HG03060 (cell line): ENCODE data around the gene PDHX.

Experiments
- ATAC-seq: cut with Tn5 transposase; IDR thresholded peaks from one replicate; pipeline ENCODE4 v1.9.1; 2021; ENCODE audit warnings: low read depth, moderate number of reproducible peaks; ENCODE audit not compliant: unreplicated experiment

Gene PDHX

DNA sequence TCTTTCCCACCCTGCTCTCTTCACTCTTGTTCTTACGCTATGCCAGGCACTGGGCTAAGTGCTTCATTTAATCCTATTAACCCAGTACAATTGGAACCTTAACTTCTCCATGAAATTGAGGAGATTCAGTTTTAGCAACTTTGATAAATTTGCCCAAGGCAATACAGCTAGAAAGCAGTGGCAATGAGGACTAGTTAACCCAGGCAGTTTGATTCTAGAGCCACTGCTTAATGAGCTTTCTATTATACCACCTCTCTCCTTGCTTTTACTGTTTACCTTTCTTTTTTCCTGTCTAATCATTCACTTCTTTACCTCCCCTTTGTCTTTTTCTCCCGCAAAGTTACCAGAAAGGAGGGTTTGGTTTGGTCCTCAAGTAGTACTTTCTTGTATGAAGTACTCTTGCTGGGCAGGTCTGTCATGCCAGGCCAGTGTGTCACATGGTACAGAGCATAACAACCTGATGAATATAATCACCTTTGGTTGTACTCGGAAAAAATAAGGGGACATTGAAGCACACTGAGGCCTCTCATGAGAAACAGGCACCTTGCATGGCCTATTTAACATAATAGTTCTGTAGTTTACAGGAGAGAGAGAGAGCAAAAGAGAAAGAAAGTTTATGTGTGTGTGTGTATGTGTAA lies 70.6 kb downstream of the PDHX start:
- ATAC-seq = no peak

GRCh38 chr11:34987617-34988016 lies 71.2 kb downstream of the PDHX start:
- no peak for ATAC-seq

- peak; percentile 62 for ATAC-seq
Observed at GRCh38 chr11:34988294-34989255, 72.2 kb downstream of the PDHX start.

- no peak for ATAC-seq
Observed at GRCh38 chr11:34990916-34991315, 74.5 kb downstream of the PDHX start.

- no peak for ATAC-seq
Observed at GRCh38 chr11:34994854-34995253, 78.4 kb downstream of the PDHX start.

- ATAC-seq = no peak
Observed at GRCh38 chr11:34996958-34997357, 80.5 kb downstream of the PDHX start.

DNA sequence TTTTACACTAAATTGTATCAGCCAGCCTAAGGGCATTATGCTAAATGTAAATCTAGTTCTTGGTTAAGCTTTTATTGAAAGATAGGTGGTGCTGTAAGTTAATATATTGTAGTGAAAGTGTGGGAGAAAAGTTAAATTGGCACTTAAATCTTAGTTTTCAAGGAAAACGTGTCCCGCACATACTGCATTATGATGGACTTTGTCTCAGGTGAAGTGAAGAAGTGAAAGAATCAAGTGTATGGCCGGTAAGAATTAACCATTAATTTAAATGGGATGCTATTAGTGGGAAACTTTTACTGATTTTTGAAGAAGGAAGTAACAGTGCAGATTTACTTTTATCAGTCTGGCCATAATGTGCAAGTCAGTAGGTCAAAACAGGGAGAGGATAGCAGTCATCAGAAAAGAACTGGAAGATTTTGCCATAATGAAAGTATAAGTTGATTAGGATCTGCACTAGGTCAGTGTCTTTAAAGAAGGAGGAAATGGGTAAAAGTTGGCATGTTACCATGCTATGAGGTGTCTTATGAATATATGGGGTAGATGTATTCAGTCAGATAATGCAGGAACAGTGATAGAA lies 81.6 kb downstream of the PDHX start:
- ATAC-seq = no peak

DNA sequence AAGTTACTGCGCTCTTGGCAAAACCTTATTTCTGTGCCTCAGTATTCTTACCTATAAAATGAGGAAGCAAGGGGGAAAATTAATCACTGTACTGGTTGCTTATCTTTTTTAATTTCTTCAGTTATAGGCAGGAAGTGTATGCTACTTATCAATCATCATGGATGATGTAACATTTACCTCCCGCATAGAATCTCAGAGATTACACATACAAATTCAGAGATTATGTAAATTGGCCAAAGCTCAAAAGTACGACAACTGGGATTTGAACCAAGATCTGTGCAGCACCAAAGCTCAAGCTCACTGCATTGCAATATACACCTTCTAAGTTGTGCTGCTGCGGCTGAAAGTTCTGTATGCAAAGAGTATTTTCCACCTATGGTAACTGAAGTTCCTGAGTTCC lies 83.0 kb downstream of the PDHX start:
- ATAC-seq = no peak

- no peak for ATAC-seq
Observed at GRCh38 chr11:35003186-35003585, 86.8 kb downstream of the PDHX start.

DNA sequence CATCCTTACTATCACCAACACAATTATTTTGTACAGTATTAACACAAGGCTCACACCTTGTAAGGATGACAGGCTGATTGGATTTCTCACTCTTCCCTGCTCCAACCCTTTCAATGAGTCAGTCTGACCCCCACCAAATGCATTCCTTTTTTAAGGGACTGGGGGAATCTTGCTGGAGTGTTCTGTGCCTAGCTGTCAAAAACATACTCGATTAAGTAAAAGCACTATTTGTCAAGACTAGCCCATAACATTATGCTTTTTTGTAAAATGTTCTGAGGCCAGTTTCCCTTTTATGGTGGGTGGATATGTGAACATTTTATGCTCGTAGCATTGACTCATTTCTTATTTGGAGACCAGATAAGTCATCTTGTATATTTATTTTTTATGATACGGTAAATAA lies 87.2 kb downstream of the PDHX start:
- ATAC-seq = no peak

GRCh38 chr11:35005141-35005780 lies 88.8 kb downstream of the PDHX start:
- ATAC-seq = no peak

GRCh38 chr11:35006389-35007128 lies 90.1 kb downstream of the PDHX start:
- peak; percentile 78 for ATAC-seq

DNA sequence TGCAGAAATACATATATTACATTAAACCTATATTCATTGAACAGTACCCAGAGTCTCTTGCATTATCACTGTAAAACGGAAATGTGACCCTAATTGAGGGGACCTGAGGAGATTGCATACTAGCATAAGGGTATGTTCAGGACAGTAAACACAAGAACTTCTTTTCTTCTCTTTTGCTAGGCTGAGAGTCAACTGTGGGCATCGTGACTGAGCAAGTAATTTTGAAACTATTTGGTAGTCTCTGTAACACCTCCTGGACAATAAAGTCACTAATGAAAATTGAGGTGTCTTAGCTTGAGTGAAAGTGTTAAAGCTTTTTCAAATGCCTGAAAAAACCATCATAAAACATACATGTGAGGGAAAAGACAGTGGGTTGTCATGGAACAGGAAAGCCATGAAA lies 90.9 kb downstream of the PDHX start:
- ATAC-seq = no peak

DNA sequence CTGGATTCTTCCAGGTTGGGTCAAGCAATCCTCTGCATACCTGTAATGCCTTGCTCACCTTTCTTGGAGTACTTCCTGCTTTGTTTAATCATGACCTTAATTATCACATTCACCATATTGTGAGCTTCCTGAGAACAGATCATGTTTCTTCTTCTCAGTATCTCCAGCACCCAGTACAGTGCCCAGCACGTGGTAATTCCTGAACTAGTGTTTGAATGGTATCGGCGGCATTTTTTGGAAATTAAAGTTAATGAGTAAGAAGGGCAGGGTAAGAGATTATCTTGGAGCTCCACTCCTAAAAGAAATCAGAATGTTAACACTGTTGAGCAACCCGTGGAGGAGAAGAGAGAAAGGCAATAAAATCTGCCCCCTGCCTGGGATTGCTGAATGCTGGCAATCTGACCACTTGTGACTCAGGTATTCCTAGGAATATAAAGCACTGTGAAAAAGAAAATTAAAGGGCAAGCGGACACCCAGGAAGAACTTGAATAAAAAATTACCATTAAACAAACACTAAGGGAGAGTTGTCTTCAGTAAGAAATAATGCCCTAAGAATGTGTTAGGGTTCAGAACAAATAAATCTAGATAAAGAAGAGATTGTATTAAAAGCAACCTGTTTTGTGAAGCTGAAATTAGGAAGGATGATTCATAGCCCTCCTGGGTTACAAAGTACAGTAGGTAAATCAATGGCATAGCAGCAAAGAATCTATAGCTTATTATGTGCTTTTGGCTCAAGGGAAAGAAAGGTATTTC lies 92.9 kb downstream of the PDHX start:
- ATAC-seq = no peak

- no peak for ATAC-seq
Observed at GRCh38 chr11:35009944-35010342, 93.5 kb downstream of the PDHX start.

- ATAC-seq = no peak
Observed at GRCh38 chr11:35010654-35011053, 94.2 kb downstream of the PDHX start.

- ATAC-seq = no peak
Observed at GRCh38 chr11:35011389-35011788, 95.0 kb downstream of the PDHX start.

- ATAC-seq = no peak
Observed at GRCh38 chr11:35011944-35012343, 95.5 kb downstream of the PDHX start.

DNA sequence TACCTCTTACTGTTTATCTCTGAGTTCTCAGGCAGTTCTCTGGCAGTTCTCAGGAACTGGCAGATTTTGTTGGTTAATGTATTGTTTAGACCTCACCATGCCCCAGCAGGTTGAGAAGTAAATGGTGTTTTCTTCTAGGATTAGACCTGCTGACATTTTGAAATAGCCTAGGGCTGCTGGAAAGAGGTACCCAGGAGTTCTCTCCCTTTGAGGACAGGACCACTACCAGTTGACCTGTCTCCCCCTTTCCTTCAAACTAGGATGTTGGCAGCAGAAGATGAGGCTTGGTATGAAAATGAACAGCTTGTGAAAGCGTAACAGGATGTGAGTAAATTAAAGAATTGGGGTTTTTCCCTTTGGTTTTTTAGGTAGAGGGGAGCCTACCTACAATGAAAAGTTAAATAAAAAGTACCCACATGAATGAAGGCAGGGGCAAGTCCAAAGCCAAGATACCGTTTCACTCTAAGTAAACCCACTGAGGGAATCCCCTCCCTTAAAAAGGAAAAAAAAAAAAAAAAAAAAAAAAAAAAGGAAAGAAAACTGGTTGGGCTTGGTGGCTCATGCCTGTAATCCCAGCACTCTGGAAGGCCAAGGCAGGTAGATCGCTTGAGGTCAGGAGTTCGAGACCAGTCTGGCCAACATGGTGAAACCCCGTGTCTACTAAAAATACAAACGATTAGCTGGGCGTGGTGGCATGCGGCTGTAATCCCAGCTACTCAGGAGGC lies 96.2 kb downstream of the PDHX start:
- ATAC-seq = peak; percentile 66
